ENCODE measurements around the gene ESRRB. TPM values are rescaled to one million over a fixed set of nuclear protein-coding genes. Genes with fewer than 3 reads are reported as not detected.

Gene ESRRB
- total RNA-seq, 2 experiments from 2014 or later, result 0.47 TPM; not detected in 1

- Histone ChIP-seq H3K9me3 (ENCODE audit: low read length) (no peaks in the 10 kb centered on the region), H3K9me2 (ENCODE audit: insufficient read depth, low read length) (no peaks in the 10 kb centered on the region), H3K27ac (ENCODE audit: low read depth, low read length, poor library complexity, severe bottlenecking) (no peak overlapping the region), H3K4me3 (ENCODE audit: low read depth, low read length, poor library complexity, severe bottlenecking) (no peak overlapping the region), H3K4me2 (ENCODE audit: low read length) (no peak overlapping the region), H3K36me3 (ENCODE audit: insufficient read depth, low read length) (no peaks in the 10 kb centered on the region), H3K79me2 (ENCODE audit: insufficient read depth, low read depth, low read length) (no peaks in the 10 kb centered on the region), H2AFZ (ENCODE audit: low read length) (no peak overlapping the region), H3K4me1 (ENCODE audit: insufficient read depth, low read length, poor library complexity, severe bottlenecking) (no peaks in the 10 kb centered on the region), H4K20me1 (ENCODE audit: insufficient read depth, low read length) (no peaks in the 10 kb centered on the region)
- ChIA-PET POLR2A (no interaction called here), CTCF (ENCODE audit: unreplicated experiment) (no interaction called here)
- TF ChIP-seq EZH2phosphoT487 (IDR thresholded peaks at IDR 0.05; ENCODE audit: borderline replicate concordance, low read depth, low read length), result no peak
- no peak for TF ChIP-seq CTCF (conservative IDR thresholded peaks at IDR 0.05; ENCODE audit: low read length)
- intact Hi-C loops (cut with micrococcal nuclease; ENCODE audit: unreplicated experiment), result no loop called here
- no peak for DNase-seq (ENCODE audit: low spot score)
- BruUV-seq (replicated peaks), result no TSS peak
Observed at GRCh38 chr14:76408877-76409276, 32.9 kb downstream of the ESRRB start.

GRCh38 chr14:76412501-76412900 is 36.6 kb downstream of the ESRRB start:
- Histone ChIP-seq H3K36me3 (ENCODE audit: insufficient read depth, low read length) (no peaks in the 10 kb centered on the region), H3K4me3 (ENCODE audit: low read depth, low read length, poor library complexity, severe bottlenecking) (no peak overlapping the region), H3K9me3 (ENCODE audit: low read length) (no peaks in the 10 kb centered on the region), H3K4me1 (ENCODE audit: insufficient read depth, low read length, poor library complexity, severe bottlenecking) (no peaks in the 10 kb centered on the region), H3K79me2 (ENCODE audit: insufficient read depth, low read depth, low read length) (no peaks in the 10 kb centered on the region), H3K9me2 (ENCODE audit: insufficient read depth, low read length) (no peaks in the 10 kb centered on the region), H3K4me2 (ENCODE audit: low read length) (no peak overlapping the region), H3K27ac (ENCODE audit: low read depth, low read length, poor library complexity, severe bottlenecking) (no peak overlapping the region), H2AFZ (ENCODE audit: low read length) (no peak overlapping the region), H4K20me1 (ENCODE audit: insufficient read depth, low read length) (no peaks in the 10 kb centered on the region)
- no TSS peak for BruUV-seq (replicated peaks)
- TF ChIP-seq EZH2phosphoT487 (IDR thresholded peaks at IDR 0.05; ENCODE audit: borderline replicate concordance, low read depth, low read length) (no peak), CTCF (conservative IDR thresholded peaks at IDR 0.05; ENCODE audit: low read length) (no peak)
- no peak for DNase-seq (ENCODE audit: low spot score)
- CTCF ChIA-PET (ENCODE audit: unreplicated experiment), result no interaction called here
- POLR2A ChIA-PET, result no interaction called here
- intact Hi-C loops (cut with micrococcal nuclease; ENCODE audit: unreplicated experiment), result no loop called here

- BruUV-seq (replicated peaks), result no TSS peak
- Histone ChIP-seq H2AFZ (ENCODE audit: low read length) (no peak overlapping the region), H3K4me2 (ENCODE audit: low read length) (no peak overlapping the region), H3K9me2 (ENCODE audit: insufficient read depth, low read length) (no peaks in the 10 kb centered on the region), H3K4me3 (ENCODE audit: low read depth, low read length, poor library complexity, severe bottlenecking) (no peak overlapping the region), H4K20me1 (ENCODE audit: insufficient read depth, low read length) (no peaks in the 10 kb centered on the region), H3K4me1 (ENCODE audit: insufficient read depth, low read length, poor library complexity, severe bottlenecking) (no peaks in the 10 kb centered on the region), H3K36me3 (ENCODE audit: insufficient read depth, low read length) (no peaks in the 10 kb centered on the region), H3K27ac (ENCODE audit: low read depth, low read length, poor library complexity, severe bottlenecking) (no peak overlapping the region), H3K79me2 (ENCODE audit: insufficient read depth, low read depth, low read length) (no peaks in the 10 kb centered on the region), H3K9me3 (ENCODE audit: low read length) (no peaks in the 10 kb centered on the region)
- no peak for TF ChIP-seq EZH2phosphoT487 (IDR thresholded peaks at IDR 0.05; ENCODE audit: borderline replicate concordance, low read depth, low read length)
- TF ChIP-seq CTCF (conservative IDR thresholded peaks at IDR 0.05; ENCODE audit: low read length), result no peak
- ChIA-PET CTCF (ENCODE audit: unreplicated experiment) (no interaction called here), POLR2A (no interaction called here)
- intact Hi-C loops (cut with micrococcal nuclease; ENCODE audit: unreplicated experiment), result no loop called here
- DNase-seq (ENCODE audit: low spot score), result no peak
Observed at GRCh38 chr14:76413106-76413961, 37.4 kb downstream of the ESRRB start.
